Caco-2 (cell line): Measurements from ENCODE around the gene PI16. TPM values are rescaled to one million over a fixed set of nuclear protein-coding genes. Genes with fewer than 3 reads are reported as not detected.
A peak's percentile ranks its signal among the peaks of the same experiment; 100 is the strongest.

Experiments used
- BruUV-seq: library from RNA; stranded (reverse); fragments of 400-500 nt; replicated peaks from 2 replicates; lab custom pipeline; 2021; lab: Mats Ljungman, UMichigan
- CTCF ChIA-PET: fragments of 300-600 bp; sonication (Branson Sonifier 250); formaldehyde crosslinking; loops from one replicate; lab custom pipeline; 2022; ENCODE audit warnings: antibody characterized with exemption; lab: Charles Lee
- POLR2A ChIA-PET: fragments of 300-600 bp; sonication (Branson Sonifier 250); formaldehyde crosslinking; loops from one replicate; lab custom pipeline; 2022; ENCODE audit warnings: antibody characterized with exemption; lab: Charles Lee
- DNase-seq, 2 experiments: peaks; one replicate each; pipeline versions ENCODE4 v3.0.0 to v3.0.0-alpha.2; 2020 to 2022
- H3K27me3 ChIP-seq: replicated peaks from 2 replicates; pipeline ENCODE4 v1.6.0; 2011; ENCODE audit warnings: low read length; ENCODE audit not compliant: control insufficient read depth, insufficient read depth
- H3K36me3 ChIP-seq: 2 replicates; pipeline ENCODE4 v1.5.1; 2011; ENCODE audit warnings: low read length; ENCODE audit not compliant: control insufficient read depth, insufficient read depth
- H3K4me1 ChIP-seq: fragments of 250-450 bp; sonication (Bioruptor Pico); 2 replicates; pipeline ENCODE4 v1.5.1; 2020; ENCODE audit warnings: mild to moderate bottlenecking
- H3K4me3 ChIP-seq: 2 replicates; pipeline ENCODE4 v1.5.1; 2011; ENCODE audit warnings: low read depth, mild to moderate bottlenecking, control low read depth, low read length
- H3K9me3 ChIP-seq: fragments of 250-450 bp; sonication (Bioruptor Pico); 2 replicates; pipeline ENCODE4 v1.5.1; 2020; ENCODE audit warnings: mild to moderate bottlenecking, moderate library complexity
- H3K27ac Mint-ChIP-seq: one replicate; pipeline ENCODE4 v1.8.0; 2022; ENCODE audit warnings: mixed read lengths; ENCODE audit not compliant: unreplicated experiment
- H3K27me3 Mint-ChIP-seq: one replicate; pipeline ENCODE4 v1.8.0; 2022; ENCODE audit warnings: mixed read lengths; ENCODE audit not compliant: insufficient read depth, unreplicated experiment
- H3K36me3 Mint-ChIP-seq: one replicate; pipeline ENCODE4 v1.8.0; 2022; ENCODE audit warnings: mild to moderate bottlenecking, mixed read lengths; ENCODE audit not compliant: insufficient read depth, unreplicated experiment
- H3K4me1 Mint-ChIP-seq: one replicate; pipeline ENCODE4 v1.8.0; 2022; ENCODE audit warnings: low read depth, mixed read lengths; ENCODE audit not compliant: unreplicated experiment
- H3K4me3 Mint-ChIP-seq: one replicate; pipeline ENCODE4 v1.8.0; 2022; ENCODE audit warnings: mild to moderate bottlenecking, moderate library complexity, mixed read lengths; ENCODE audit not compliant: unreplicated experiment
- H3K9me3 Mint-ChIP-seq: one replicate; pipeline ENCODE4 v1.8.0; 2022; ENCODE audit warnings: mixed read lengths; ENCODE audit not compliant: unreplicated experiment
- CTCF ChIP-seq, 2 experiments: fragments of 200-600 bp in 1 of 2; IDR thresholded peaks; 1 replicate in 1 of 2; 2 replicates in 1 of 2; pipeline versions ENCODE4 v1.5.1 to v1.8.0; 2011 to 2022; ENCODE audit warnings: antibody characterized with exemption in 1 of 2, control low read depth in 1 of 2, inconsistent platforms in 1 of 2, low read depth in 1 of 2, low read length in 1 of 2, mild to moderate bottlenecking in 1 of 2, moderate library complexity in 1 of 2; ENCODE audit not compliant: insufficient read depth in 1 of 2, severe bottlenecking in 1 of 2, unreplicated experiment in 1 of 2
- intact Hi-C: fragments of 100-400 bp; cut with micrococcal nuclease; formaldehyde crosslinking; loops from one replicate; pipeline ENCODE4 v1.10.0; 2022; ENCODE audit not compliant: unreplicated experiment
- total RNA-seq: library from RNA; stranded (reverse); gene quantifications from 2 replicates; pipeline ENCODE4 v1.2.3, GENCODE V29; 2022

The PI16 gene
- total RNA-seq, 1 experiment from 2014 or later, result not detected

GRCh38 chr6:36984581-36985416 lies 30.3 kb downstream of the PI16 start:
- TF ChIP-seq CTCF (IDR thresholded peaks at IDR 0.05; ENCODE audit: insufficient read depth in 1 of 2, low read depth in 1 of 2, low read length in 1 of 2, severe bottlenecking in 1 of 2, unreplicated experiment in 1 of 2), result no peak
- no TSS peak for BruUV-seq
- H3K4me3 ChIP-seq, result peak overlapping the region; percentile 98
- Mint-ChIP-seq H3K36me3 (peaks cover 31% of the 10 kb centered on the region), H3K4me3 (no peak overlapping the region), H3K27ac (no peak overlapping the region), H3K9me3 (no peaks in the 10 kb centered on the region), H3K4me1 (peaks cover 12% of the 10 kb centered on the region), H3K27me3 (no peaks in the 10 kb centered on the region)
- peak in 1 of 2 experiments; percentile 29 for DNase-seq
- peaks cover 2% of the 10 kb centered on the region for H3K36me3 ChIP-seq
- intact Hi-C loops, result no loop called here
- ChIA-PET CTCF (interaction anchor here (1.3 kb wide), 1 partner anchor 33 kb away, joined by 3 read pairs; no protein-coding TSS in a partner anchor), POLR2A (interaction anchor here (1.3 kb wide), 1 partner anchor 71 kb away, joined by 13 read pairs; no protein-coding TSS in a partner anchor)
- peaks cover 6% of the 10 kb centered on the region; the same call in 1 of the 2 replicates for H3K4me1 ChIP-seq
- H3K9me3 ChIP-seq, result no peaks in the 10 kb centered on the region
- H3K27me3 ChIP-seq, result no peaks in the 10 kb centered on the region

GRCh38 chr6:36985417-36985807 lies 30.9 kb downstream of the PI16 start:
- Mint-ChIP-seq H3K27ac (no peak overlapping the region), H3K4me3 (no peak overlapping the region), H3K9me3 (no peaks in the 10 kb centered on the region), H3K4me1 (peaks cover 12% of the 10 kb centered on the region), H3K27me3 (no peaks in the 10 kb centered on the region), H3K36me3 (peaks cover 25% of the 10 kb centered on the region)
- no peak for TF ChIP-seq CTCF (IDR thresholded peaks at IDR 0.05; ENCODE audit: insufficient read depth in 1 of 2, low read depth in 1 of 2, low read length in 1 of 2, severe bottlenecking in 1 of 2, unreplicated experiment in 1 of 2)
- peaks cover 6% of the 10 kb centered on the region; the same call in 1 of the 2 replicates for H3K4me1 ChIP-seq
- no peak for DNase-seq
- H3K36me3 ChIP-seq, result peaks cover 2% of the 10 kb centered on the region
- ChIA-PET POLR2A (interaction anchor here (0.6 to 1.5 kb wide), 12 partner anchors 20 to 568 kb away, joined by 3 to 13 read pairs (median 4); partner anchors contain the start of genes FGD2 and PPIL1), CTCF (interaction anchor here (0.6 to 1.8 kb wide), 4 partner anchors 33 to 224 kb away, joined by 3 to 28 read pairs (median 5); no protein-coding TSS in a partner anchor)
- intact Hi-C loops, result no loop called here
- H3K27me3 ChIP-seq, result no peaks in the 10 kb centered on the region
- no TSS peak for BruUV-seq
- peak overlapping the region; percentile 98 for H3K4me3 ChIP-seq
- H3K9me3 ChIP-seq, result no peaks in the 10 kb centered on the region
